ENCODE measurements around the gene TRIM45.

DNA sequence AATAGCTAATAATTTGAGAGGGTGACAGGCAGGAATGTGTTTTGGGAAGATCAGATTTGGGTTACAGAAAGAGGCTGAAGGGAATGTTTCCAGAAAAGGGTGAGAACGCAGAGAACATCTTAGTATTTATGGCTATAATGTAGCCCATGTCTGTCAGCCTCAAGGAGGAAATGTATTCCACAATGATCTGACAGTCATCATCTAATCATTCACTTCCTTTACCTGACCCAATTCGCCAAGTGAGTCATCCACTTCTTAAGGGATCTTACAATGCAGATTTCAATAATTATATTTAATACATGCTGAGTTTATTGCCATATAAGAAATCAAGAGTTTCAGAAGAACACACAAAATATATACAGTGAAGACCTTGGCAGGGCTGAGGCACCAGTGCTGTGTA lies 10.8 kb downstream of the TRIM45 start:
- TF ChIP-seq, protein P1, sequence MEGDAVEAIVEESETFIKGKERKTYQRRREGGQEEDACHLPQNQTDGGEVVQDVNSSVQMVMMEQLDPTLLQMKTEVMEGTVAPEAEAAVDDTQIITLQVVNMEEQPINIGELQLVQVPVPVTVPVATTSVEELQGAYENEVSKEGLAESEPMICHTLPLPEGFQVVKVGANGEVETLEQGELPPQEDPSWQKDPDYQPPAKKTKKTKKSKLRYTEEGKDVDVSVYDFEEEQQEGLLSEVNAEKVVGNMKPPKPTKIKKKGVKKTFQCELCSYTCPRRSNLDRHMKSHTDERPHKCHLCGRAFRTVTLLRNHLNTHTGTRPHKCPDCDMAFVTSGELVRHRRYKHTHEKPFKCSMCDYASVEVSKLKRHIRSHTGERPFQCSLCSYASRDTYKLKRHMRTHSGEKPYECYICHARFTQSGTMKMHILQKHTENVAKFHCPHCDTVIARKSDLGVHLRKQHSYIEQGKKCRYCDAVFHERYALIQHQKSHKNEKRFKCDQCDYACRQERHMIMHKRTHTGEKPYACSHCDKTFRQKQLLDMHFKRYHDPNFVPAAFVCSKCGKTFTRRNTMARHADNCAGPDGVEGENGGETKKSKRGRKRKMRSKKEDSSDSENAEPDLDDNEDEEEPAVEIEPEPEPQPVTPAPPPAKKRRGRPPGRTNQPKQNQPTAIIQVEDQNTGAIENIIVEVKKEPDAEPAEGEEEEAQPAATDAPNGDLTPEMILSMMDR (conservative IDR thresholded peaks at IDR 0.05; ENCODE audit: low read length) = no peak
- TF ChIP-seq EZH2phosphoT487 (IDR thresholded peaks at IDR 0.05; ENCODE audit: borderline replicate concordance, low read depth, low read length) = no peak

Measured in OCI-LY7 (cell line).